Cardiac muscle cell (in vitro differentiated cells and primary cell): ENCODE measurements around the gene GRAP. TPM values are rescaled to one million over a fixed set of nuclear protein-coding genes. Genes with fewer than 3 reads are reported as not detected.

Experiments used
- DNase-seq, 2 donors: peaks; one replicate each; pipeline versions ENCODE4 v3.0.0 to v3.0.0-alpha.2; 2010 to 2017; ENCODE audit warnings: low read depth in 1 of 2, low spot score in 1 of 2
- H3K27ac ChIP-seq: fragments of 200-600 bp; sonication (generic); 2 replicates; pipeline ENCODE4 v1.5.1; 2016
- H3K27me3 ChIP-seq: fragments of 200-600 bp; sonication (generic); 2 replicates; pipeline ENCODE4 v1.6.0; 2016; ENCODE audit warnings: control low read depth
- H3K36me3 ChIP-seq: fragments of 200-600 bp; sonication (generic); 2 replicates; pipeline ENCODE4 v1.5.1; 2016; ENCODE audit warnings: control low read depth
- H3K4me1 ChIP-seq: fragments of 200-600 bp; sonication (generic); 2 replicates; pipeline ENCODE4 v1.8.1; 2017; ENCODE audit warnings: low read depth, mild to moderate bottlenecking, mixed run types
- H3K4me3 ChIP-seq: fragments of 200-600 bp; sonication (generic); 2 replicates; pipeline ENCODE4 v1.5.1; 2016; ENCODE audit warnings: mild to moderate bottlenecking
- H3K9me3 ChIP-seq: fragments of 200-600 bp; sonication (generic); 2 replicates; pipeline ENCODE4 v1.5.1; 2017; ENCODE audit warnings: low read depth, mild to moderate bottlenecking, control low read depth
- CTCF ChIP-seq: IDR thresholded peaks from 2 replicates; pipeline ENCODE4 v1.5.1; 2012; ENCODE audit warnings: low read depth, mild to moderate bottlenecking, low read length
- polyA plus RNA-seq: library from polyadenylated mRNA; unstranded; fragments of >200 nt; fragmentation: Nextera tagmentation; extraction: Ambion mirVana; gene quantifications from 2 replicates; pipeline ENCODE4 v1.2.1, GENCODE V29; 2016
- total RNA-seq: library from RNA; depleted of rRNA; stranded (reverse); fragments of >200 nt; gene quantifications from 2 replicates; pipeline ENCODE4 v1.2.3, GENCODE V29; 2016

Gene GRAP
- total and polyA plus RNA-seq, 2 experiments from 2014 or later, result 1.5 TPM; not detected in 1

GRCh38 chr17:18980682-18981334, 65.9 kb downstream of the GRAP start:
- H3K27me3 ChIP-seq, result no peaks in the 10 kb centered on the region
- no peaks in the 10 kb centered on the region for H3K9me3 ChIP-seq
- H3K4me1 ChIP-seq, result no peaks in the 10 kb centered on the region
- no peak for TF ChIP-seq CTCF
- no peaks in the 10 kb centered on the region for H3K36me3 ChIP-seq
- no peak overlapping the region for H3K27ac ChIP-seq
- no peak overlapping the region for H3K4me3 ChIP-seq
- DNase-seq, result peak in 1 of 2 donors; percentile 31

- H3K9me3 ChIP-seq, result no peaks in the 10 kb centered on the region
- H3K4me3 ChIP-seq, result no peak overlapping the region
- H3K27ac ChIP-seq, result no peak overlapping the region
- no peaks in the 10 kb centered on the region for H3K4me1 ChIP-seq
- no peaks in the 10 kb centered on the region for H3K27me3 ChIP-seq
- TF ChIP-seq CTCF, result no peak
- DNase-seq, result no peak
- no peaks in the 10 kb centered on the region for H3K36me3 ChIP-seq
These were observed 68.1 kb downstream of the GRAP start for GRCh38 chr17:18978655-18979054.

GRCh38 chr17:18978050-18978449, 68.7 kb downstream of the GRAP start:
- Histone ChIP-seq H3K27ac (no peak overlapping the region), H3K9me3 (no peaks in the 10 kb centered on the region), H3K27me3 (no peaks in the 10 kb centered on the region), H3K4me3 (no peak overlapping the region), H3K36me3 (no peaks in the 10 kb centered on the region), H3K4me1 (no peaks in the 10 kb centered on the region)
- DNase-seq, result no peak
- TF ChIP-seq CTCF, result no peak

GRCh38 chr17:18977646-18978045, 69.1 kb downstream of the GRAP start:
- Histone ChIP-seq H3K9me3 (no peaks in the 10 kb centered on the region), H3K27me3 (no peaks in the 10 kb centered on the region), H3K36me3 (no peaks in the 10 kb centered on the region), H3K4me3 (no peak overlapping the region), H3K27ac (no peak overlapping the region), H3K4me1 (no peaks in the 10 kb centered on the region)
- no peak for DNase-seq
- no peak for TF ChIP-seq CTCF

- Histone ChIP-seq H3K36me3 (no peaks in the 10 kb centered on the region), H3K4me1 (no peaks in the 10 kb centered on the region), H3K4me3 (no peak overlapping the region), H3K27me3 (no peaks in the 10 kb centered on the region), H3K9me3 (no peaks in the 10 kb centered on the region), H3K27ac (no peak overlapping the region)
- no peak for DNase-seq
- TF ChIP-seq CTCF, result no peak
These were observed 69.7 kb downstream of the GRAP start for GRCh38 chr17:18977021-18977420.
